ENCODE results near the gene COL11A1. TPM values are rescaled to one million over a fixed set of nuclear protein-coding genes. Genes with fewer than 3 reads are reported as not detected.

The COL11A1 gene
- polyA plus RNA-seq, 2 of the 4 experiments (the other 2 are of a cell fraction) = 6.8 to 13.6 TPM

DNA sequence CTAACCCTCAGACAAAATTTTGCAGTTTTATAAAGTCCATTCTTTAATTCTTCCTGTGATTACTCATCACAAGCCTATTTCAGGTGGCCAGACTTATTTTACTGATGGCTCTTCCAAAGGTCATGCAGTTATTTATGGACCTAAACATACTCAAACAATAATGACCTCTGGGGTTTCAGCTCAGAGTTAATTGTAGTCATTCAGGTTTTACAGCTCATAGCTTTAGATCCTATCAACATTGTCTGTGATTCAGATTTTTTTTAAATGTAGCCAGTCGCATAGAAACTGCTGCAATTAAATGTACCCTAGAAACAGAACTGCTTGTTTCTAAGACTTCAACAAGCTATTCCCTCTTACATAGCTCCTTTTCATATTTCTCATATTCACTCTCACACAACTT, 270.8 kb downstream of the COL11A1 start:
- CTCF ChIA-PET = no interaction called here
- DNase-seq (ENCODE audit: low read depth in 1 of 2, low spot score in 1 of 2) (no peak), ATAC-seq (no peak), FAIRE-seq (no peak)
- no peak overlapping the region for H3K4me3 ChIP-seq
- no peaks in the 10 kb centered on the region for H3K4me1 ChIP-seq
- POLR2A ChIA-PET = no interaction called here
- no peaks in the 10 kb centered on the region for H3K9me3 ChIP-seq
- no peak overlapping the region for H3K27ac ChIP-seq
- no peak overlapping the region for H3K4me2 ChIP-seq
- TF ChIP-seq ZSCAN20 (CRISPR knock-in tag; IDR thresholded peaks at IDR 0.05) (no peak), NFE2L2 (conservative IDR thresholded peaks at IDR 0.05; ENCODE audit: low read length) (no peak), ZFP36 (IDR thresholded peaks at IDR 0.05; ENCODE audit: borderline replicate concordance, partially characterized antibody) (no peak), TFCP2L1 (CRISPR knock-in tag; IDR thresholded peaks at IDR 0.05) (no peak), REST (IDR thresholded peaks at IDR 0.05) (no peak), FOSB (CRISPR knock-in tag; IDR thresholded peaks at IDR 0.05) (no peak), MAX (IDR thresholded peaks at IDR 0.05) (no peak), SREBF2 (IDR thresholded peaks at IDR 0.05) (no peak), ATOH8 (CRISPR knock-in tag; IDR thresholded peaks at IDR 0.05; ENCODE audit: low read depth) (no peak), HDAC2 (IDR thresholded peaks at IDR 0.05) (no peak), ZC3H11A (IDR thresholded peaks at IDR 0.05) (no peak), POLR2A (IDR thresholded peaks at IDR 0.05; ENCODE audit: low read length) (no peak)
- TF ChIP-seq, protein P1, sequence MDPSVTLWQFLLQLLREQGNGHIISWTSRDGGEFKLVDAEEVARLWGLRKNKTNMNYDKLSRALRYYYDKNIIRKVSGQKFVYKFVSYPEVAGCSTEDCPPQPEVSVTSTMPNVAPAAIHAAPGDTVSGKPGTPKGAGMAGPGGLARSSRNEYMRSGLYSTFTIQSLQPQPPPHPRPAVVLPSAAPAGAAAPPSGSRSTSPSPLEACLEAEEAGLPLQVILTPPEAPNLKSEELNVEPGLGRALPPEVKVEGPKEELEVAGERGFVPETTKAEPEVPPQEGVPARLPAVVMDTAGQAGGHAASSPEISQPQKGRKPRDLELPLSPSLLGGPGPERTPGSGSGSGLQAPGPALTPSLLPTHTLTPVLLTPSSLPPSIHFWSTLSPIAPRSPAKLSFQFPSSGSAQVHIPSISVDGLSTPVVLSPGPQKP (IDR thresholded peaks at IDR 0.05; ENCODE audit: low read depth, low read length) = no peak
- 69% methylated on average over 1 of the region's 1 CpG for WGBS (ENCODE audit: missing lambda C conversion rate)

DNA sequence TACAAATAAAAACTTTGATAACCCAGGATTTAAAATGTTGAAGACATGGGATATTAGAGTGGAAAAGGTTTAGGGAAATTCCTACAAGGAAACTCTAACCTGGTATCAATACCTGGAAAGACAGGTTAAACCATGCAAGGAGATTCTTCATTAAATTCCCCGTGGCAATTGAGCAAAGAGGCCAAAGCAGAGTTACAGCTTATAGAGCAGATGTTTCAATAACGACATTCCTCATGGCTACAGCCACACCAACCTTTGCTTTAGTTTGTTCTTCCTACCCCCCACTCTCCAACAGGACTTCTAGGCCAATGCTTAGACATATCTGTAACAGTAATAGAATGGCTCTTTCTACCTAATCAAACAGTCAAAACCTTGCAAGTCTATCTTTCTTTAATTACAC, 271.3 kb downstream of the COL11A1 start:
- Histone ChIP-seq H3K4me2 (no peak overlapping the region), H3K4me1 (no peaks in the 10 kb centered on the region), H3K9me3 (no peaks in the 10 kb centered on the region), H3K27ac (no peak overlapping the region), H3K4me3 (no peak overlapping the region)
- no peak for FAIRE-seq
- DNase-seq (ENCODE audit: low read depth in 1 of 2, low spot score in 1 of 2) = no peak
- POLR2A ChIA-PET = no interaction called here
- CTCF ChIA-PET = no interaction called here
- TF ChIP-seq ZSCAN20 (CRISPR knock-in tag; IDR thresholded peaks at IDR 0.05) = no peak
- TF ChIP-seq KDM1A (IDR thresholded peaks at IDR 0.05; ENCODE audit: low read depth) = no peak
- TF ChIP-seq, protein P2, sequence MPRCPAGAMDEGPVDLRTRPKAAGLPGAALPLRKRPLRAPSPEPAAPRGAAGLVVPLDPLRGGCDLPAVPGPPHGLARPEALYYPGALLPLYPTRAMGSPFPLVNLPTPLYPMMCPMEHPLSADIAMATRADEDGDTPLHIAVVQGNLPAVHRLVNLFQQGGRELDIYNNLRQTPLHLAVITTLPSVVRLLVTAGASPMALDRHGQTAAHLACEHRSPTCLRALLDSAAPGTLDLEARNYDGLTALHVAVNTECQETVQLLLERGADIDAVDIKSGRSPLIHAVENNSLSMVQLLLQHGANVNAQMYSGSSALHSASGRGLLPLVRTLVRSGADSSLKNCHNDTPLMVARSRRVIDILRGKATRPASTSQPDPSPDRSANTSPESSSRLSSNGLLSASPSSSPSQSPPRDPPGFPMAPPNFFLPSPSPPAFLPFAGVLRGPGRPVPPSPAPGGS (IDR thresholded peaks at IDR 0.05) = no peak
- TF ChIP-seq FOXS1 (CRISPR knock-in tag; IDR thresholded peaks at IDR 0.05) = no peak
- no peak for TF ChIP-seq REST (IDR thresholded peaks at IDR 0.05)
- TF ChIP-seq NR3C1 (IDR thresholded peaks at IDR 0.05) = no peak
- no peak for TF ChIP-seq TP53 (CRISPR knock-in tag; IDR thresholded peaks at IDR 0.05)
- TF ChIP-seq RAD21 (conservative IDR thresholded peaks at IDR 0.05 in 1 of 2, IDR thresholded peaks at IDR 0.05 in 1 of 2) = no peak
- TF ChIP-seq ESRRA (IDR thresholded peaks at IDR 0.05; ENCODE audit: borderline replicate concordance, low read length) = no peak
- no peak for TF ChIP-seq ZC3H11A (IDR thresholded peaks at IDR 0.05)
- no peak for TF ChIP-seq ATOH8 (CRISPR knock-in tag; IDR thresholded peaks at IDR 0.05; ENCODE audit: low read depth)
- 8% methylated on average over 2 of the region's 2 CpGs for WGBS (ENCODE audit: missing lambda C conversion rate)
- ATAC-seq = no peak
